HepG2 (cell line): ENCODE measurements around the gene LRATD1. TPM values are rescaled to one million over a fixed set of nuclear protein-coding genes. Genes with fewer than 3 reads are reported as not detected.

Source experiments
- ATAC-seq: fragments of 200-7000 bp; cut with Tn5 transposase; 3 replicates; pipeline ENCODE4 v1.9.1; 2020; ENCODE audit warnings: mild to moderate bottlenecking, moderate library complexity
- BruUV-seq: library from RNA; stranded (reverse); fragments of 400-500 nt; replicated peaks from 2 replicates; lab custom pipeline; 2021; lab: Mats Ljungman, UMichigan
- CTCF ChIA-PET: fragments of 300-600 bp; formaldehyde crosslinking; extraction: SDS; loops from one replicate; lab custom pipeline; 2021; ENCODE audit warnings: low total read pairs, inconsistent platforms, low intra/inter-chr PET ratio; lab: Yijun Ruan, JAX
- POLR2A ChIA-PET: fragments of 350-600 bp; sonication (Branson Sonifier 250); formaldehyde crosslinking; loops from one replicate; lab custom pipeline; 2020; ENCODE audit warnings: antibody characterized with exemption, inconsistent platforms; lab: Yijun Ruan, JAX
- DNase-seq: peaks from one replicate; pipeline ENCODE4 v3.0.0-alpha.2; 2015; ENCODE audit warnings: low spot score
- FAIRE-seq: peaks from 3 replicates; lab custom pipeline; 2011; peaks lifted over from hg19 to GRCh38; lab: Jason Lieb, UNC
- H2AFZ ChIP-seq: one replicate; pipeline ENCODE4 v1.6.1; 2011; ENCODE audit warnings: low read length, inconsistent platforms
- H3K27ac ChIP-seq: fragments of 300-600 bp; 3 replicates; pipeline ENCODE4 v1.8.0; 2011; ENCODE audit warnings: mixed run types, mild to moderate bottlenecking, mixed read lengths, low read length, inconsistent platforms; ENCODE audit not compliant: insufficient read depth; ENCODE audit errors: extremely low read length
- H3K27me3 ChIP-seq, 2 experiments: fragments of 200-600 bp in 1 of 2; 2 replicates in 1 of 2; 3 replicates in 1 of 2; pipeline versions ENCODE4 v1.6.0 to v1.8.0; 2011; ENCODE audit warnings: low read length in 2 of 2, mild to moderate bottlenecking in 2 of 2, moderate library complexity in 2 of 2, inconsistent platforms in 1 of 2; ENCODE audit not compliant: insufficient read depth in 2 of 2, control insufficient read depth in 1 of 2
- H3K36me3 ChIP-seq, 2 experiments: fragments of 200-600 bp in 1 of 2; replicated peaks in 1 of 2; 2 replicates in 1 of 2; 3 replicates in 1 of 2; pipeline versions ENCODE4 v1.5.1 to v1.8.0; 2011; ENCODE audit warnings: low read length in 2 of 2, inconsistent platforms in 1 of 2; ENCODE audit not compliant: insufficient read depth in 2 of 2, control insufficient read depth in 1 of 2
- H3K4me1 ChIP-seq: 2 replicates; pipeline ENCODE4 v1.5.1; 2012; ENCODE audit warnings: low read length, inconsistent platforms; ENCODE audit not compliant: insufficient read depth
- H3K4me2 ChIP-seq: 2 replicates; pipeline ENCODE4 v1.6.0; 2011; ENCODE audit warnings: low read depth, low read length, inconsistent platforms
- H3K4me3 ChIP-seq, 3 experiments: fragments of 200-600 bp in 1 of 3; sonication (generic), shearing (Covaris generic) in 1 of 3; replicated peaks in 1 of 3; 2 replicates each; pipeline ENCODE4 v1.5.1; 2011 to 2016; ENCODE audit warnings: low read length in 3 of 3, inconsistent platforms in 2 of 3, low read depth in 2 of 3, mild to moderate bottlenecking in 2 of 3, control low read depth in 1 of 3, mixed read lengths in 1 of 3; ENCODE audit not compliant: insufficient read depth in 1 of 3
- H3K79me2 ChIP-seq: one replicate; pipeline ENCODE4 v1.6.1; 2011; ENCODE audit warnings: low read length, inconsistent platforms; ENCODE audit not compliant: insufficient read depth
- H3K9ac ChIP-seq: 2 replicates; pipeline ENCODE4 v1.6.0; 2011; ENCODE audit warnings: mild to moderate bottlenecking, low read depth, low read length, inconsistent platforms; ENCODE audit not compliant: insufficient read depth
- H3K9me3 ChIP-seq: 2 replicates; pipeline ENCODE4 v1.5.1; 2012; ENCODE audit warnings: mild to moderate bottlenecking, low read length
- H4K20me1 ChIP-seq: 2 replicates; pipeline ENCODE4 v1.6.0; 2011; ENCODE audit warnings: inconsistent platforms, mild to moderate bottlenecking, low read length, moderate library complexity; ENCODE audit not compliant: insufficient read depth
- HDAC6 ChIP-seq: fragments of 200-600 bp; sonication (generic); IDR thresholded peaks from 2 replicates; pipeline ENCODE4 v1.7.0; 2017; ENCODE audit warnings: mild to moderate bottlenecking, antibody characterized with exemption, low read length, low read depth
- JUND ChIP-seq: sonication (generic); formaldehyde crosslinking; IDR thresholded peaks from 2 replicates; pipeline ENCODE4 v1.8.0; 2022; ENCODE audit warnings: mild to moderate bottlenecking, missing genetic modification reagents
- RARA ChIP-seq: IDR thresholded peaks from 2 replicates; pipeline ENCODE4 v1.6.1; 2016; ENCODE audit warnings: missing genetic modification reagents, missing compliant biosample characterization
- SIX4 ChIP-seq: sonication (generic); formaldehyde crosslinking; IDR thresholded peaks from 2 replicates; pipeline ENCODE4 v1.4.0; 2020; ENCODE audit warnings: missing genetic modification reagents
- SPEN ChIP-seq: sonication (generic); formaldehyde crosslinking; IDR thresholded peaks from 2 replicates; pipeline ENCODE4 v1.5.1; 2020; ENCODE audit warnings: low read depth, mild to moderate bottlenecking, missing genetic modification reagents
- TRIM24 ChIP-seq: sonication (generic); formaldehyde crosslinking; IDR thresholded peaks from 2 replicates; pipeline ENCODE4 v1.8.0; 2022; ENCODE audit warnings: mild to moderate bottlenecking, missing genetic modification reagents
- XRCC5 ChIP-seq: fragments of 200-400 bp; formaldehyde crosslinking; optimal IDR thresholded peaks from 2 replicates; pipeline ENCODE3; 2017; ENCODE audit warnings: mild to moderate bottlenecking, low read length
- ZNF615 ChIP-seq: sonication (generic); formaldehyde crosslinking; IDR thresholded peaks from 2 replicates; pipeline ENCODE4 v1.5.0; 2020; ENCODE audit warnings: mild to moderate bottlenecking, missing genetic modification reagents, borderline replicate concordance
- ZNF816 ChIP-seq: sonication (generic); formaldehyde crosslinking; IDR thresholded peaks from 2 replicates; pipeline ENCODE4 v1.8.0; 2022; ENCODE audit warnings: missing genetic modification reagents, mild to moderate bottlenecking, borderline replicate concordance
- WGBS: methylation state at CpG from one replicate; pipeline ENCODE4 v1.1.6; 2017; ENCODE audit warnings: low lambda C conversion rate; 5-methylcytosine and 5-hydroxymethylcytosine counted together
- in situ Hi-C: cut with HindIII; loops from 2 replicates; pipeline ENCODE4 v1.10.0; 2017; ENCODE audit warnings: low pct_unique_long_range_greater_than_20kb; ENCODE audit not compliant: extremely low pct_ligation_motif_present
- intact Hi-C: fragments of 100-400 bp; cut with micrococcal nuclease; formaldehyde crosslinking; loops from one replicate; pipeline ENCODE4 v1.10.0; 2022; ENCODE audit not compliant: unreplicated experiment
- polyA plus RNA-seq, 8 experiments: library from polyadenylated mRNA; depleted of rRNA in 3 of 8; stranded (reverse) in 7 of 8; unstranded in 1 of 8; fragments of >200 nt; fragmentation: Illumina TruSeq in 4 of 8; extraction: Trizol in 4 of 8; gene quantifications; 2 replicates each; pipeline versions ENCODE4 v1.2.1 to v1.2.3, GENCODE V29; 2011 to 2016; ENCODE audit warnings: low read depth in 4 of 8, missing spikeins in 1 of 8, mixed read lengths in 1 of 8; ENCODE audit not compliant: insufficient read depth in 1 of 8
- total RNA-seq, 5 experiments: library from RNA; depleted of rRNA; stranded (reverse); fragments of >200 nt; fragmentation: Illumina TruSeq; extraction: Trizol; gene quantifications; 2 replicates each; pipeline ENCODE4 v1.2.3, GENCODE V29; 2016; ENCODE audit warnings: low read depth in 1 of 5
- TF ChIP-seq, protein P1 (sequence below): IDR thresholded peaks from 2 replicates; pipeline ENCODE4 v1.6.1; 2016; ENCODE audit warnings: missing genetic modification reagents, missing compliant biosample characterization
- TF ChIP-seq, protein P2 (sequence below): sonication (generic); formaldehyde crosslinking; IDR thresholded peaks from 2 replicates; pipeline ENCODE4 v1.8.0; 2022; ENCODE audit warnings: mild to moderate bottlenecking, missing genetic modification reagents, borderline replicate concordance
- TF ChIP-seq, protein P3 (sequence below): sonication (generic); formaldehyde crosslinking; IDR thresholded peaks from 2 replicates; pipeline ENCODE4 v1.8.0; 2022; ENCODE audit warnings: low read depth, missing genetic modification reagents

Gene LRATD1
- total and polyA plus RNA-seq, 2 of the 13 experiments (the other 11 are each of a cell fraction or from before 2014, with no cell fraction given): 0.07 TPM; not detected in 1

DNA sequence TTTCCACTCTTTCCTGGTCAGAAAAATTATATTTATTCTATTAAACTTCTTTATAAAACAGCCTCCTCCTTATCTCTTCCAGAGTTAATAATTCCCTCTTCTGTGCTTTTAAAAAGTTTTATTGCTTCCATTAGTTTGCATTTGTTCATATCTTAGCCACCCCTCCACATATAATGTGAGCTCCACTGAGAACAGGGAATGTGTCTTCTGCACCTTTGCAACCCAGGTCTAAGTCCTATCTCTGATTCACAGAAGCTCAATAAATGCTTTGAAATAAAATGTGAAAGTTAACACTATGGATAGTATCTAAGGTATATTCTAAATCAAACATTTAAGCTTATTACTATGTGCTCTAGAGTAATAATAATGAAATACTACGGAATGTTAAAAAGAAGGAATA is 9.3 kb upstream of the LRATD1 start:
- no peak for DNase-seq
- Histone ChIP-seq H3K4me2 (no peak overlapping the region), H3K4me1 (no peaks in the 10 kb centered on the region), H4K20me1 (no peaks in the 10 kb centered on the region), H3K9me3 (no peaks in the 10 kb centered on the region), H2AFZ (no peak overlapping the region), H3K36me3 (no peaks in the 10 kb centered on the region), H3K27me3 (no peaks in the 10 kb centered on the region; a peak in 1 of 5 replicates), H3K4me3 (no peak overlapping the region), H3K27ac (no peak overlapping the region), H3K9ac (no peak overlapping the region), H3K79me2 (no peaks in the 10 kb centered on the region)
- FAIRE-seq: no peak
- TF ChIP-seq XRCC5 (no peak), SIX4 (CRISPR knock-in tag) (no peak), SPEN (no peak), RARA (CRISPR knock-in tag) (no peak), JUND (CRISPR knock-in tag) (no peak), TRIM24 (CRISPR knock-in tag) (no peak), ZNF615 (CRISPR knock-in tag) (no peak), ZNF816 (CRISPR knock-in tag) (no peak), HDAC6 (no peak)
- TF ChIP-seq, protein P1, sequence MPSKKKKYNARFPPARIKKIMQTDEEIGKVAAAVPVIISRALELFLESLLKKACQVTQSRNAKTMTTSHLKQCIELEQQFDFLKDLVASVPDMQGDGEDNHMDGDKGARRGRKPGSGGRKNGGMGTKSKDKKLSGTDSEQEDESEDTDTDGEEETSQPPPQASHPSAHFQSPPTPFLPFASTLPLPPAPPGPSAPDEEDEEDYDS (CRISPR knock-in tag): no peak
- TF ChIP-seq, protein P2, sequence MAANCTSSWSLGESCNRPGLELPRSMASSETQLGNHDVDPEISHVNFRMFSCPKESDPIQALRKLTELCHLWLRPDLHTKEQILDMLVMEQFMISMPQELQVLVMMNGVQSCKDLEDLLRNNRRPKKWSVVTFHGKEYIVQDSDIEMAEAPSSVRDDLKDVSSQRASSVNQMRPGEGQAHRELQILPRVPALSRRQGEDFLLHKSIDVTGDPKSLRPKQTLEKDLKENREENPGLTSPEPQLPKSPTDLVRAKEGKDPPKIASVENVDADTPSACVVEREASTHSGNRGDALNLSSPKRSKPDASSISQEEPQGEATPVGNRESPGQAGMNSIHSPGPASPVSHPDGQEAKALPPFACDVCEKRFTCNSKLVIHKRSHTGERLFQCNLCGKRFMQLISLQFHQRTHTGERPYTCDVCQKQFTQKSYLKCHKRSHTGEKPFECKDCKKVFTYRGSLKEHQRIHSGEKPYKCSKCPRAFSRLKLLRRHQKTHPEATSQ: no peak
- TF ChIP-seq, protein P3, sequence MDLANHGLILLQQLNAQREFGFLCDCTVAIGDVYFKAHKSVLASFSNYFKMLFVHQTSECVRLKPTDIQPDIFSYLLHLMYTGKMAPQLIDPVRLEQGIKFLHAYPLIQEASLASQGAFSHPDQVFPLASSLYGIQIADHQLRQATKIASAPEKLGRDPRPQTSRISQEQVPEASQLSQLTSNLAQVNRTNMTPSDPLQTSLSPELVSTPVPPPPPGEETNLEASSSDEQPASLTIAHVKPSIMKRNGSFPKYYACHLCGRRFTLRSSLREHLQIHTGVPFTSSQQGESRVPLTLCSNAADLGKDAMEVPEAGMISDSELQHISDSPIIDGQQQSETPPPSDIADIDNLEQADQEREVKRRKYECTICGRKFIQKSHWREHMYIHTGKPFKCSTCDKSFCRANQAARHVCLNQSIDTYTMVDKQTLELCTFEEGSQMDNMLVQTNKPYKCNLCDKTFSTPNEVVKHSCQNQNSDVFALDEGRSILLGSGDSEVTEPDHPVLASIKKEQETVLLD (CRISPR knock-in tag): no peak
- in situ Hi-C loops: no loop called here
- no TSS peak for BruUV-seq
- CTCF ChIA-PET: no interaction called here
- intact Hi-C loops: no loop called here
- WGBS: 31% methylated on average over 1 of the region's 1 CpG
- no peak for ATAC-seq
- POLR2A ChIA-PET: no interaction called here
